SH-SY5Y (cell line): ENCODE results near the gene MTRF1L.

Experiments used
- GATA2 ChIP-seq: IDR thresholded peaks from 2 replicates; pipeline ENCODE4 v1.6.1; 2011; ENCODE audit warnings: mild to moderate bottlenecking, low read depth, low read length
- GATA3 ChIP-seq: IDR thresholded peaks from 2 replicates; pipeline ENCODE4 v1.6.1; 2011; ENCODE audit warnings: low read depth, mild to moderate bottlenecking, low read length, moderate library complexity

DNA sequence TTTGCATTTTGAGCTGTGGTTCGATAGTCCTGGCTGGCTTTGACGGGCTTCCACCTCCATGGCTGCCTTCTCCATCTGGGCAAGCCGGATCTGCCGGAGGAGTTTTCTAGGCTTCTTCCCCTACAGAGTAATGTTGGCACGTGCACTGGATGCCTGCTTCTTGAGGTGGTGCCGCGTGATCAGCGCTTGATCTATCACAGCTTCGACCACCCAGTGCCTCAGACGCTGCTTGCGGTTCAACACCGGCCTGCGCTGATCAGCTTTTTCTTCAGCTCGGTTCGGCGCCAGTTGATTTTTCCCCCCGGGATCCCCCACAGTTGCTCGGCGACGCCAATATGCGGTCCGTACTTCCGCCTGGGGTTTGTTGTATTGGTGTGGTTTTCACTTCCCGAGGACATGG lies 43.2 kb downstream of the MTRF1L start:
- TF ChIP-seq GATA3 (no peak), GATA2 (no peak)
